GM12878 (cell line): ENCODE results near the gene WASHC2A.
"Not testable (repeated sequence)": the region's sequence is repeated elsewhere in the genome, so short reads cannot be mapped to it uniquely, and the experiment has no call there.

ENCODE experiments used
- ASH2L ChIP-seq: fragments of 300-600, 200-600 bp; sonication (generic); IDR thresholded peaks from 2 replicates; pipeline ENCODE4 v1.6.1; 2017; ENCODE audit warnings: low read depth, mild to moderate bottlenecking, borderline replicate concordance
- CTCF ChIP-seq, 3 experiments: IDR thresholded peaks in 2 of 3; conservative IDR thresholded peaks in 1 of 3; 2 replicates each; pipeline ENCODE4 v1.5.1; 2011; ENCODE audit warnings: low read depth in 3 of 3, low read length in 3 of 3, mild to moderate bottlenecking in 3 of 3, control low read depth in 2 of 3, moderate library complexity in 2 of 3, inconsistent platforms in 1 of 3, mixed read lengths in 1 of 3; ENCODE audit not compliant: control insufficient read depth in 2 of 3, insufficient read depth in 1 of 3; ENCODE audit errors: extremely low read depth in 1 of 3
- ELK1 ChIP-seq: IDR thresholded peaks from 2 replicates; pipeline ENCODE4 v1.6.1; 2012; ENCODE audit warnings: low read depth, low read length, improper control_type of control experiment
- FOXM1 ChIP-seq: IDR thresholded peaks from 2 replicates; pipeline ENCODE4 v1.6.1; 2012; ENCODE audit warnings: low read depth, mild to moderate bottlenecking, inconsistent platforms, low read length, moderate library complexity
- MYB ChIP-seq: fragments of 150-350 bp; IDR thresholded peaks from 2 replicates; pipeline ENCODE4 v1.6.1; 2014; ENCODE audit warnings: mild to moderate bottlenecking, low read depth, low read length, borderline replicate concordance
- PAX5 ChIP-seq: IDR thresholded peaks from 2 replicates; pipeline ENCODE4 v1.6.1; 2011; ENCODE audit warnings: low read depth, low read length, borderline replicate concordance
- RB1 ChIP-seq: fragments of 450-650 bp; formaldehyde crosslinking; IDR thresholded peaks from 2 replicates; pipeline ENCODE4 v1.6.1; 2017; ENCODE audit warnings: mild to moderate bottlenecking, borderline replicate concordance
- RCOR1 ChIP-seq: conservative IDR thresholded peaks from 2 replicates; pipeline ENCODE4 v1.6.1; 2012; ENCODE audit warnings: low read depth, low read length, improper control_type of control experiment
- SMC3 ChIP-seq: IDR thresholded peaks from 2 replicates; pipeline ENCODE4 v1.6.1; 2011; ENCODE audit warnings: low read length, improper control_type of control experiment, borderline replicate concordance
- TAF1 ChIP-seq: IDR thresholded peaks from 2 replicates; pipeline ENCODE4 v1.6.1; 2011; ENCODE audit warnings: mild to moderate bottlenecking, low read depth, low read length, borderline replicate concordance
- ZNF274 ChIP-seq: IDR thresholded peaks from one replicate; pipeline ENCODE4 v1.8.0; 2011; ENCODE audit not compliant: insufficient read length, insufficient read depth

GRCh38 chr10:50098645-50099044, 30.9 kb downstream of the WASHC2A start:
- not testable (repeated sequence) for TF ChIP-seq TAF1; ASH2L; FOXM1; RCOR1; CTCF (IDR thresholded peaks at IDR 0.05 in 2 of 3, conservative IDR thresholded peaks at IDR 0.05 in 1 of 3; ENCODE audit: control insufficient read depth in 2 of 3, extremely low read depth in 1 of 3, insufficient read depth in 1 of 3, low read depth in 3 of 3, low read length in 3 of 3); MYB; SMC3; RB1; PAX5; ZNF274; ELK1
